ENCODE data around the gene TIMM22. TPM values are rescaled to one million over a fixed set of nuclear protein-coding genes. Genes with fewer than 3 reads are reported as not detected.
"Not testable (repeated sequence)": the region's sequence is repeated elsewhere in the genome, so short reads cannot be mapped to it uniquely, and the experiment has no call there.

The TIMM22 gene
- total and polyA plus RNA-seq, 10 donors = 5.1 to 14.3 (median 11.0) TPM

DNA sequence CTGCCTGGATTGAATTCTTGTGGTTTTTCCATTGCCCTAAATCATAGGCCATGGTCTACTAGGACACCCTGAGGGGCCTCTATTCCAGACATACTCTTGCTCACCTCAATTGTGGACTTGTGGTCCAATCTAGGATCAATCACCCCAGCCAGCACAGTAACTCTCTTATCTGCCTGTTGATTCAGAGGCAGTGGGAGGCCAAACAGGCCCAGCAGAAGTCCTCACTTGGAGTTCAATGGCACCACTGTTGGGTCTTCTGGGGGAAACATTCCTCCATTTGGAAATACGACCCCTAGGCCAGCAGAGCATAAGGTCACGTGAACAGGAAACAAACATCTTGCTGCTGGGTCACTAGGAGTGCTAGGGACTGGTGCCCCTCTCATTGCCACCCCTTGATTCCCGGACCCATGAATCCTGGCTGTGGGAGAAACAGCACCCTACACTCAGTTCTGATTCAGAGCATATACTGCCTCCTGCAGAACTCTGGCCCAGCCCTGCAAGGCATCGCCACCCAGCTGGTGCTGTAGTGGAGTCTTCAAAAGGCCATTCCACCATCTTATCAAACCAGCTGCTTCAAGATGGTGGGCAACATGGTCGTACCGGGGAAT lies 10.5 kb upstream of the TIMM22 start:
- DNase-seq = no peak
- Histone ChIP-seq H3K27ac (no peak overlapping the region), H3K4me1 (peaks cover 0 to 2% (median 0%) of the 10 kb centered on the region in 6 donors), H3K27me3 (replicated peaks in 1 of 7) (no peaks in the 10 kb centered on the region), H3K9me3 (no peaks in the 10 kb centered on the region), H3K4me3 (no peak overlapping the region), H3K36me3 (no peaks in the 10 kb centered on the region)
- WGBS, 5 donors = 75 to 92% (median 91%) methylated on average over 4 to 6 of the region's 6 CpGs
- no peak for TF ChIP-seq POLR2A (IDR thresholded peaks at IDR 0.05)
- TF ChIP-seq, protein P1, sequence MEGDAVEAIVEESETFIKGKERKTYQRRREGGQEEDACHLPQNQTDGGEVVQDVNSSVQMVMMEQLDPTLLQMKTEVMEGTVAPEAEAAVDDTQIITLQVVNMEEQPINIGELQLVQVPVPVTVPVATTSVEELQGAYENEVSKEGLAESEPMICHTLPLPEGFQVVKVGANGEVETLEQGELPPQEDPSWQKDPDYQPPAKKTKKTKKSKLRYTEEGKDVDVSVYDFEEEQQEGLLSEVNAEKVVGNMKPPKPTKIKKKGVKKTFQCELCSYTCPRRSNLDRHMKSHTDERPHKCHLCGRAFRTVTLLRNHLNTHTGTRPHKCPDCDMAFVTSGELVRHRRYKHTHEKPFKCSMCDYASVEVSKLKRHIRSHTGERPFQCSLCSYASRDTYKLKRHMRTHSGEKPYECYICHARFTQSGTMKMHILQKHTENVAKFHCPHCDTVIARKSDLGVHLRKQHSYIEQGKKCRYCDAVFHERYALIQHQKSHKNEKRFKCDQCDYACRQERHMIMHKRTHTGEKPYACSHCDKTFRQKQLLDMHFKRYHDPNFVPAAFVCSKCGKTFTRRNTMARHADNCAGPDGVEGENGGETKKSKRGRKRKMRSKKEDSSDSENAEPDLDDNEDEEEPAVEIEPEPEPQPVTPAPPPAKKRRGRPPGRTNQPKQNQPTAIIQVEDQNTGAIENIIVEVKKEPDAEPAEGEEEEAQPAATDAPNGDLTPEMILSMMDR (IDR thresholded peaks at IDR 0.05 in 8 of 11, conservative IDR thresholded peaks at IDR 0.05 in 3 of 11) = no peak
- no peak for TF ChIP-seq POLR2AphosphoS5 (IDR thresholded peaks at IDR 0.05)
- intact Hi-C loops (cut with DNase I; ENCODE audit: low total_unique reads) = no loop called here

DNA sequence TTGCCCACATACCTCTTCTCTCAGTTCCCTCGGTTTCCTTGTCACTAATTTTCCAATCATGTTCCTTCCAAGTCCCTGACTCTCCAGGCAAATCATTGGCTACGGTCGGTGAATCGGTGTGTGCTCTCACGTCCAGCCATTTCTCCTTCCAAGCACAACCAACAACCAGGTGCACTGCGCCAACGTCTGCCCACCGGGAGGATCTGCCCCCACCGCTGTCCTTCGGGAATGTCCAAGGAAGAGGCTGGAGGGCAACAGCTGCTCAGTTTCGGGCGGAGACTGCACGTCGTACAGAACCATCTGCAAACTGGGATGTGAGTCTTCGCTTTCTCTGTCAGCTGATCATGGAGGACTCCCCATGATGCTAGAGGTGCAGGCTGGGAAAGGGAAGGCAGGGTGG lies 9.0 kb upstream of the TIMM22 start:
- 91 to 94% (median 93%) methylated on average over 15 of the region's 15 CpGs for WGBS, 5 donors
- intact Hi-C loops (cut with DNase I; ENCODE audit: low total_unique reads) = no loop called here
- TF ChIP-seq POLR2A (IDR thresholded peaks at IDR 0.05) = no peak
- TF ChIP-seq, protein P1 (IDR thresholded peaks at IDR 0.05 in 8 of 11, conservative IDR thresholded peaks at IDR 0.05 in 3 of 11) = no peak
- no peak overlapping the region for H3K27ac ChIP-seq
- no peaks in the 10 kb centered on the region for H3K27me3 ChIP-seq (replicated peaks in 1 of 7)
- H3K4me1 ChIP-seq = no peaks in the 10 kb centered on the region
- no peak for DNase-seq
- H3K4me3 ChIP-seq = no peak overlapping the region
- H3K9me3 ChIP-seq = peaks cover 0 to 9% (median 9%) of the 10 kb centered on the region in 8 donors
- H3K36me3 ChIP-seq = no peaks in the 10 kb centered on the region

DNA sequence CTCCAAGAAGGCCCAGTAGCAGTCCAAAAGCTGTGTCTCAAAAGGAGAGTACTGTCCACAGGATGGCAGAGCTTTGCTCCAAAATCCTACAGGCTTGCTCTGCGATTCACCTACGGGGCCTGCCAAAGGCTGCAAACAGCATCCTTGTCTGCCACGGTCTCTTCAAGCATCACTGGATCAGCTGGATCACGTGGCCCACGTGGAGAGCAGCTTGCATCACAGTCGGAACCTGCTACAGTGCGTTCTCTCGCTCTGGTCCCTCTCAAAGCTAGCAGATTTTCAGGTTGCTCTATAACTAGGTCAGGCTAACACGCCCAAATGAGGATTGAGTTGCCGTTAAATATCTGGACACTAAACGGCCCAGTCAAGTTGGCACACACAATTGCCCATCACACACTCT lies 8.4 kb upstream of the TIMM22 start:
- H3K4me1 ChIP-seq = no peaks in the 10 kb centered on the region
- 79 to 92% (median 91%) methylated on average over 11 of the region's 11 CpGs for WGBS, 5 donors
- H3K36me3 ChIP-seq = no peaks in the 10 kb centered on the region
- no peaks in the 10 kb centered on the region for H3K27me3 ChIP-seq (replicated peaks in 1 of 7)
- no peak overlapping the region for H3K4me3 ChIP-seq
- H3K27ac ChIP-seq = no peak overlapping the region
- H3K9me3 ChIP-seq = peaks cover 0 to 16% (median 12%) of the 10 kb centered on the region in 8 donors
- intact Hi-C loops (cut with DNase I; ENCODE audit: low total_unique reads) = no loop called here
- no peak for DNase-seq
- TF ChIP-seq POLR2A (IDR thresholded peaks at IDR 0.05) (no peak), POLR2AphosphoS5 (IDR thresholded peaks at IDR 0.05) (no peak)
- TF ChIP-seq, protein P1 (IDR thresholded peaks at IDR 0.05 in 8 of 11, conservative IDR thresholded peaks at IDR 0.05 in 3 of 11) = no peak

DNA sequence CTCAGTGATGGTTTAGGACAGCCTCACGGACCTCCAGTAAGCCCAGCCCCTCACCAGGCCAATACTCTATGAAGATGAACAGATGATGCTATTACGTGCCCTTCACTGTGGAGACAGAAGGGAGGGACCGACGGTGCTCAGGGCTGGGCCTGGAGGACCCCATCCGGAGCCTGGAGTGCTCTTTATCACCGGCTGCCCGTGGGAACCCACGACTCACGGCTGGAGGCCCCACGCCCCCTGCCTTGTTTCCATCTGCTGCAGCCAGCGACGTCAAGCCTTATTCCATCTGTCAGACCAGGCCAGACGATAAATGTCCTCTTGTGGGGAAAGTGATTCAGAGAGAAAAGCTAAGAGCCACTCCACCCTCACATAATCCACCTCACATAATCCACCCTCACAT lies 4.0 kb upstream of the TIMM22 start:
- Histone ChIP-seq H3K27ac (no peak overlapping the region), H3K4me3 (no peak overlapping the region), H3K4me1 (peaks cover 6 to 16% (median 10%) of the 10 kb centered on the region in 6 donors), H3K27me3 (replicated peaks in 1 of 7) (no peaks in the 10 kb centered on the region), H3K9me3 (peaks cover 0 to 34% (median 22%) of the 10 kb centered on the region in 8 donors), H3K36me3 (no peaks in the 10 kb centered on the region)
- intact Hi-C loops (cut with DNase I; ENCODE audit: low total_unique reads) = no loop called here
- 77 to 91% (median 83%) methylated on average over 13 of the region's 13 CpGs for WGBS, 5 donors
- TF ChIP-seq, protein P1 (IDR thresholded peaks at IDR 0.05 in 8 of 11, conservative IDR thresholded peaks at IDR 0.05 in 3 of 11) = no peak
- TF ChIP-seq POLR2A (IDR thresholded peaks at IDR 0.05) (no peak), POLR2AphosphoS5 (IDR thresholded peaks at IDR 0.05) (no peak)
- DNase-seq = no peak

DNA sequence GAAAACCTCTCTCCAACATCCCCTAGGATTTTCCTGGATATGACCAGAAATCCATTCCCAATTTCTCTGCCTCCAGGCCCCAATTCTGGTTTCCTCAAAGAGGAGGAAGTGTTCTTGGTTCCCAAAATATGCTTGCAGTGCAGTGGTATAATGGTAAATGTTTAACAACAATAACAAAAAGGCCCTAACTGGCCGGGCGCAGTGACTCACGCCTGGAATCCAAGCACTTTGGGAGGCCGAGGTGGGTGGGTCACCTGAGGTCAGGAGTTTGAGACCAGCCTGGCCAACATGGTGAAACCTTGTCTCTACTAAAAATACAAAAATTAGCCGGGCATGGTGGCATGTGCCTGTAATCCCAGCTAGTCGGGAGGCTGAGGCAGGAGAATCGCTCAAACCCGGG lies 1.6 kb upstream of the TIMM22 start:
- WGBS, 5 donors = 89 to 94% (median 92%) methylated on average over 8 of the region's 8 CpGs
- intact Hi-C loops (cut with DNase I; ENCODE audit: low total_unique reads) = not testable (repeated sequence)
- peaks cover 17 to 37% (median 26%) of the 10 kb centered on the region in 6 donors for H3K4me1 ChIP-seq

More for the DNA sequence above, 1.6 kb upstream of the TIMM22 start:
- not testable (repeated sequence) for H3K27me3 ChIP-seq (replicated peaks in 1 of 7); H3K4me3 ChIP-seq; H3K27ac ChIP-seq; DNase-seq
- Histone ChIP-seq H3K9me3 (peaks cover 0 to 34% (median 22%) of the 10 kb centered on the region in 8 donors), H3K36me3 (peaks cover 0 to 15% (median 10%) of the 10 kb centered on the region in 6 donors)
